HCT116 (cell line): ENCODE data around the gene SLBP. TPM values are rescaled to one million over a fixed set of nuclear protein-coding genes. Genes with fewer than 3 reads are reported as not detected.
A peak's percentile ranks its signal among the peaks of the same experiment; 100 is the strongest.

ENCODE experiments used
- ATAC-seq: fragments of 200-7000 bp; cut with Tn5 transposase; 2 replicates; pipeline ENCODE4 v1.9.1; 2020; ENCODE audit warnings: mild to moderate bottlenecking, moderate library complexity
- BruUV-seq: library from RNA; stranded (reverse); fragments of 400-500 nt; replicated peaks from 2 replicates; lab custom pipeline; 2021; lab: Mats Ljungman, UMichigan
- CTCF ChIA-PET: fragments of 300-600 bp; sonication (Branson Sonifier 250); formaldehyde crosslinking; loops from one replicate; lab custom pipeline; 2021; ENCODE audit warnings: antibody characterized with exemption; lab: Charles Lee
- POLR2A ChIA-PET: fragments of 300-600, 350-600 bp; sonication (Branson Sonifier 250); formaldehyde crosslinking; loops from one replicate; lab custom pipeline; 2021; ENCODE audit warnings: antibody characterized with exemption; lab: Charles Lee
- RAD21 ChIA-PET, 2 experiments: fragments of 300-600 bp; sonication (Branson Sonifier 250); formaldehyde crosslinking; loops; one replicate each; lab custom pipeline; 2023; ENCODE audit warnings: low total read pairs in 2 of 2; ENCODE audit not compliant: uncharacterized antibody in 2 of 2, unreplicated experiment in 2 of 2, low non-redundant PET in 1 of 2; lab: Charles Lee
- DNase-seq: peaks from one replicate; pipeline ENCODE4 v3.0.0-alpha.2; 2010; ENCODE audit warnings: low read depth, low spot score
- H2AFZ ChIP-seq: fragments of 200-600 bp; shearing (Covaris generic), sonication (generic); 2 replicates; pipeline ENCODE4 v1.6.1; 2017; ENCODE audit warnings: low read depth, mixed run types, mixed read lengths, antibody characterized with exemption, low read length; ENCODE audit not compliant: poor library complexity, severe bottlenecking
- H3K27ac ChIP-seq: 2 replicates; pipeline ENCODE4 v1.5.1; 2012; ENCODE audit warnings: low read depth, low read length
- H3K27me3 ChIP-seq: fragments of 200-600 bp; sonication (generic); 2 replicates; pipeline ENCODE4 v1.6.1; 2016; ENCODE audit warnings: mixed run types, low read length, mixed read lengths; ENCODE audit not compliant: insufficient read depth
- H3K36me3 ChIP-seq, 2 experiments: fragments of 200-500 bp in 1 of 2; fragments of 200-600 bp in 1 of 2; sonication (Bioruptor generic) in 1 of 2; sonication (generic) in 1 of 2; 2 replicates each; pipeline versions ENCODE4 v1.5.1 to v1.6.1; 2014 to 2016; ENCODE audit warnings: low read length in 2 of 2, inconsistent platforms in 1 of 2, mixed read lengths in 1 of 2, mixed run types in 1 of 2; ENCODE audit not compliant: insufficient read depth in 2 of 2, control insufficient read depth in 1 of 2
- H3K4me1 ChIP-seq, 2 experiments: fragments of 200-600 bp in 1 of 2; sonication (generic) in 1 of 2; 2 replicates each; pipeline versions ENCODE4 v1.5.1 to v1.6.1; 2012 to 2017; ENCODE audit warnings: low read length in 2 of 2, inconsistent platforms in 1 of 2, mild to moderate bottlenecking in 1 of 2, mixed read lengths in 1 of 2, mixed run types in 1 of 2, moderate library complexity in 1 of 2; ENCODE audit not compliant: insufficient read depth in 2 of 2, control insufficient read depth in 1 of 2
- H3K4me2 ChIP-seq: fragments of 200-600 bp; sonication (generic); 2 replicates; pipeline ENCODE4 v1.6.1; 2017; ENCODE audit warnings: mixed run types, low read length, mixed read lengths
- H3K4me3 ChIP-seq, 2 experiments: fragments of 200-600 bp in 1 of 2; sonication (generic) in 1 of 2; replicated peaks in 1 of 2; 2 replicates each; pipeline ENCODE4 v1.5.1; 2011 to 2016; ENCODE audit warnings: low read length in 2 of 2, control low read depth in 1 of 2, low read depth in 1 of 2, mild to moderate bottlenecking in 1 of 2, mixed read lengths in 1 of 2, mixed run types in 1 of 2
- H3K79me2 ChIP-seq: fragments of 200-600 bp; sonication (generic); 2 replicates; pipeline ENCODE4 v1.6.1; 2017; ENCODE audit warnings: mild to moderate bottlenecking, mixed run types, low read length, moderate library complexity, mixed read lengths; ENCODE audit not compliant: insufficient read depth
- H3K9ac ChIP-seq: fragments of 200-600 bp; sonication (generic); 2 replicates; pipeline ENCODE4 v1.6.1; 2016; ENCODE audit warnings: low read length, mixed read lengths
- H3K9me2 ChIP-seq: fragments of 200-600 bp; sonication (generic), shearing (Covaris generic); 2 replicates; pipeline ENCODE4 v1.6.1; 2017; ENCODE audit warnings: mixed run types, mild to moderate bottlenecking, moderate library complexity; ENCODE audit not compliant: insufficient read depth
- H3K9me3 ChIP-seq, 2 experiments: fragments of 200-500 bp in 1 of 2; fragments of 200-600 bp in 1 of 2; sonication (Bioruptor generic) in 1 of 2; sonication (generic) in 1 of 2; 2 replicates each; pipeline ENCODE4 v1.6.1; 2014 to 2017; ENCODE audit warnings: low read length in 2 of 2, mixed read lengths in 2 of 2, inconsistent platforms in 1 of 2, low read depth in 1 of 2, mild to moderate bottlenecking in 1 of 2, mixed run types in 1 of 2, moderate library complexity in 1 of 2; ENCODE audit not compliant: control insufficient read depth in 1 of 2, insufficient read depth in 1 of 2
- H4K20me1 ChIP-seq: fragments of 200-600 bp; sonication (generic), shearing (Covaris generic); 2 replicates; pipeline ENCODE4 v1.6.1; 2017; ENCODE audit warnings: mixed run types, mild to moderate bottlenecking, moderate library complexity; ENCODE audit not compliant: insufficient read depth
- POLR2AphosphoS5 ChIP-seq: IDR thresholded peaks from 2 replicates; pipeline ENCODE4 v1.6.1; 2011; ENCODE audit warnings: mild to moderate bottlenecking, low read depth, low read length, moderate library complexity
- SRF ChIP-seq: IDR thresholded peaks from 2 replicates; pipeline ENCODE4 v1.6.1; 2012; ENCODE audit warnings: low read depth
- TCF7L2 ChIP-seq: IDR thresholded peaks from 2 replicates; pipeline ENCODE4 v1.7.0; 2011; ENCODE audit warnings: borderline replicate concordance, inconsistent platforms; ENCODE audit not compliant: insufficient read depth, insufficient read length; ENCODE audit errors: extremely low read depth
- ZNF274 ChIP-seq: fragments of 200-500 bp; sonication (Bioruptor generic); IDR thresholded peaks from 2 replicates; pipeline ENCODE4 v1.6.1; 2014; ENCODE audit warnings: mild to moderate bottlenecking, low read depth, low read length, inconsistent platforms
- intact Hi-C: fragments of 100-400 bp; cut with micrococcal nuclease; formaldehyde crosslinking; loops from 2 replicates; pipeline ENCODE4 v1.10.0; 2022
- total RNA-seq: library from RNA; stranded (reverse); gene quantifications from one replicate; pipeline ENCODE4 v1.2.1, GENCODE V29; 2021; ENCODE audit not compliant: unreplicated experiment
- TF ChIP-seq, protein P1 (sequence below), 3 experiments: fragments of 200-600 bp in 1 of 3; sonication (generic) in 1 of 3; IDR thresholded peaks in 2 of 3; conservative IDR thresholded peaks in 1 of 3; 2 replicates each; pipeline ENCODE4 v1.5.1; 2012 to 2017; ENCODE audit warnings: low read depth in 2 of 3, low read length in 2 of 3, antibody characterized with exemption in 1 of 3, borderline replicate concordance in 1 of 3, control low read depth in 1 of 3, mild to moderate bottlenecking in 1 of 3, mixed read lengths in 1 of 3, mixed run types in 1 of 3, moderate library complexity in 1 of 3; ENCODE audit not compliant: insufficient read depth in 1 of 3

Gene SLBP
- total RNA-seq, 1 experiment from 2014 or later, result 101 TPM

DNA sequence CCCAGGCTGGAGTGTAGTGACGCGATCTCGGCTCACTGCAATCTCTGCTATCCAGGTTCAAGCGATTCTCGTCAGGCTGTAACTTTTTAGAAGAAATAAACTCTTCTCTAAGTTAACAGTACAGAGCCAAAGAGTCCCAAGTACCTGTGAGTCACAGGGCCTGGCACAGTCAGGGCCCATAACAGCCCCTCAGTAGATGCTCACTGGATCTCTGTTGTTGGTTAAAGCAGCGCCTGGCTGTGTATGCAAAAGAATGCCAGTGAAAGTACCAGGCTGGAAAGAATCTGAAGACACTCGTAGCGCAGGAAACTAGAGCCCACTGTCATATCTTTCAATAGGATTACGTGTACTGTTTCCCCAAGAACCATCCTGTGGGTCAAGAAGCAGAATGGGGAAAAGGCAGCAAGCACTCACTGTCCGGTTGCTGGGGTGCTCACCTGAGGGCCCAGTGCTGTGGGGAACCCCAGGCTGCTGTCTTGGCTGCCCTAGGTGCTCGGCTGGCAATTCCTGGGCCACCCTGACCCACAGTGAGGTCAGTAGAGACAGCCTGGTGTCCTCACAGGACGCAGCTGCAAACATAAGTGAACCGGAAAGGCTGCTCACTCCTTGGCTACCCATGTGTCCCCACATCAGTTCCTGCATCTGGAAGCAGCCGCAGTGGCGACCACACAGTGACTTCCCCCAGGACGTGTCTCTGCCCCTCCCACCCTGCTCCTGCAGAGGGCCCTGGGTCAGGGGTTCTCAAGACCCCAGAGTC lies 3.1 kb upstream of the SLBP start:
- H2AFZ ChIP-seq, result no peak overlapping the region
- no peak overlapping the region for H3K4me2 ChIP-seq
- ChIA-PET POLR2A (no interaction called here), RAD21 (no interaction called here), CTCF (interaction anchor here (1.6 kb wide), 1 partner anchor 14 kb away, joined by 4 read pairs; no protein-coding TSS in a partner anchor)
- no peaks in the 10 kb centered on the region for H3K9me2 ChIP-seq
- H3K27ac ChIP-seq, result peak overlapping the region; percentile 30
- H3K9ac ChIP-seq, result no peak overlapping the region
- H3K79me2 ChIP-seq, result peaks cover 84% of the 10 kb centered on the region
- intact Hi-C loops, result no loop called here
- H3K4me1 ChIP-seq, result peaks cover 11 to 38% of the 10 kb centered on the region in 2 experiments; a peak in 3 of 4 replicates
- no TSS peak for BruUV-seq
- H3K27me3 ChIP-seq, result no peaks in the 10 kb centered on the region
- peaks cover 0 to 2% of the 10 kb centered on the region in 2 experiments; a peak in 2 of 4 replicates for H3K36me3 ChIP-seq
- TF ChIP-seq TCF7L2, result no peak
- no peak for TF ChIP-seq SRF
- no peak for TF ChIP-seq ZNF274
- 0 out of 2 replicates have a peak, but pooled peaks have one; percentile 16 for TF ChIP-seq POLR2AphosphoS5
- TF ChIP-seq, protein P1, sequence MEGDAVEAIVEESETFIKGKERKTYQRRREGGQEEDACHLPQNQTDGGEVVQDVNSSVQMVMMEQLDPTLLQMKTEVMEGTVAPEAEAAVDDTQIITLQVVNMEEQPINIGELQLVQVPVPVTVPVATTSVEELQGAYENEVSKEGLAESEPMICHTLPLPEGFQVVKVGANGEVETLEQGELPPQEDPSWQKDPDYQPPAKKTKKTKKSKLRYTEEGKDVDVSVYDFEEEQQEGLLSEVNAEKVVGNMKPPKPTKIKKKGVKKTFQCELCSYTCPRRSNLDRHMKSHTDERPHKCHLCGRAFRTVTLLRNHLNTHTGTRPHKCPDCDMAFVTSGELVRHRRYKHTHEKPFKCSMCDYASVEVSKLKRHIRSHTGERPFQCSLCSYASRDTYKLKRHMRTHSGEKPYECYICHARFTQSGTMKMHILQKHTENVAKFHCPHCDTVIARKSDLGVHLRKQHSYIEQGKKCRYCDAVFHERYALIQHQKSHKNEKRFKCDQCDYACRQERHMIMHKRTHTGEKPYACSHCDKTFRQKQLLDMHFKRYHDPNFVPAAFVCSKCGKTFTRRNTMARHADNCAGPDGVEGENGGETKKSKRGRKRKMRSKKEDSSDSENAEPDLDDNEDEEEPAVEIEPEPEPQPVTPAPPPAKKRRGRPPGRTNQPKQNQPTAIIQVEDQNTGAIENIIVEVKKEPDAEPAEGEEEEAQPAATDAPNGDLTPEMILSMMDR (IDR thresholded peaks at IDR 0.05 in 2 of 3, conservative IDR thresholded peaks at IDR 0.05 in 1 of 3; ENCODE audit: borderline replicate concordance in 1 of 3, insufficient read depth in 1 of 3, low read depth in 2 of 3, low read length in 2 of 3), result no peak
- DNase-seq, result no peak
- no peak for ATAC-seq
- H3K4me3 ChIP-seq, result no peak overlapping the region
- H4K20me1 ChIP-seq, result peaks cover 9% of the 10 kb centered on the region; the same call in 1 of the 2 replicates
- H3K9me3 ChIP-seq, result no peaks in the 10 kb centered on the region
